Measurements from ENCODE around the gene MS4A12. TPM values are rescaled to one million over a fixed set of nuclear protein-coding genes. Genes with fewer than 3 reads are reported as not detected.

MS4A12 gene
- total and polyA plus RNA-seq, 2 of the 13 experiments (the other 11 are each of a cell fraction or from before 2014, with no cell fraction given) = not detected

- Histone ChIP-seq H3K4me2 (ENCODE audit: low read depth, low read length) (no peak overlapping the region), H3K4me3 (replicated peaks in 1 of 3; ENCODE audit: insufficient read depth in 1 of 3, low read depth in 2 of 3, low read length in 3 of 3) (no peak overlapping the region), H2AFZ (ENCODE audit: low read length) (no peak overlapping the region), H3K9me3 (ENCODE audit: low read length) (no peaks in the 10 kb centered on the region), H3K79me2 (ENCODE audit: insufficient read depth, low read length) (no peaks in the 10 kb centered on the region), H3K27me3 (ENCODE audit: control insufficient read depth in 1 of 2, insufficient read depth in 2 of 2, low read length in 2 of 2) (peaks cover 0 to 3% of the 10 kb centered on the region in 2 experiments; a peak in 1 of 5 replicates), H3K36me3 (replicated peaks in 1 of 2; ENCODE audit: control insufficient read depth in 1 of 2, insufficient read depth in 2 of 2, low read length in 2 of 2) (no peaks in the 10 kb centered on the region), H4K20me1 (ENCODE audit: insufficient read depth, low read length) (no peaks in the 10 kb centered on the region), H3K9ac (ENCODE audit: insufficient read depth, low read depth, low read length) (no peak overlapping the region), H3K27ac (ENCODE audit: extremely low read length, insufficient read depth, low read length) (no peak overlapping the region), H3K4me1 (ENCODE audit: insufficient read depth, low read length) (no peaks in the 10 kb centered on the region)
- ChIA-PET POLR2A (no interaction called here), CTCF (ENCODE audit: low intra/inter-chr PET ratio, low total read pairs) (no interaction called here)
- in situ Hi-C loops (cut with HindIII; ENCODE audit: extremely low pct_ligation_motif_present, low pct_unique_long_range_greater_than_20kb) = loop anchor here (25.0 kb wide), 1 partner anchor 162 kb away; the partner anchor contains the start of gene MS4A6E
- no peak for ATAC-seq
- no peak for TF ChIP-seq RNF219 (CRISPR knock-in tag; IDR thresholded peaks at IDR 0.05)
- TF ChIP-seq CSRNP2 (CRISPR knock-in tag; conservative IDR thresholded peaks at IDR 0.05; ENCODE audit: low read depth) = no peak
- no peak for TF ChIP-seq ZBTB3 (CRISPR knock-in tag; IDR thresholded peaks at IDR 0.05; ENCODE audit: borderline replicate concordance, low read depth)
- no peak for TF ChIP-seq MXD3 (CRISPR knock-in tag; IDR thresholded peaks at IDR 0.05)
- no peak for TF ChIP-seq ZNF251 (CRISPR knock-in tag; IDR thresholded peaks at IDR 0.05)
- TF ChIP-seq ZSCAN31 (CRISPR knock-in tag; IDR thresholded peaks at IDR 0.05; ENCODE audit: low read depth) = no peak
- no peak for TF ChIP-seq ZNF607 (CRISPR knock-in tag; IDR thresholded peaks at IDR 0.05; ENCODE audit: borderline replicate concordance)
- TF ChIP-seq ZUFSP (CRISPR knock-in tag; IDR thresholded peaks at IDR 0.05; ENCODE audit: borderline replicate concordance) = no peak
- no peak for TF ChIP-seq RNF2 (conservative IDR thresholded peaks at IDR 0.05; ENCODE audit: low read depth)
- no peak for TF ChIP-seq ELF3 (CRISPR knock-in tag; IDR thresholded peaks at IDR 0.05)
- no peak for TF ChIP-seq CHD2 (IDR thresholded peaks at IDR 0.05; ENCODE audit: low read depth, low read length)
- no peak for TF ChIP-seq ZNF562 (CRISPR knock-in tag; IDR thresholded peaks at IDR 0.05; ENCODE audit: borderline replicate concordance)
- TF ChIP-seq RORA (CRISPR knock-in tag; IDR thresholded peaks at IDR 0.05) = no peak
- TF ChIP-seq ISX (CRISPR knock-in tag; conservative IDR thresholded peaks at IDR 0.05) = no peak
- TF ChIP-seq JUNB (CRISPR knock-in tag; IDR thresholded peaks at IDR 0.05; ENCODE audit: borderline replicate concordance) = no peak
- TF ChIP-seq ARNTL (CRISPR knock-in tag; IDR thresholded peaks at IDR 0.05) = no peak
- TF ChIP-seq SMARCE1 (IDR thresholded peaks at IDR 0.05; ENCODE audit: borderline replicate concordance) = no peak
- no peak for TF ChIP-seq ZEB1 (IDR thresholded peaks at IDR 0.05; ENCODE audit: insufficient replicate concordance, low read depth)
- FAIRE-seq = no peak
- WGBS (ENCODE audit: low lambda C conversion rate) = 34% methylated on average over 4 of the region's 4 CpGs
- intact Hi-C loops (cut with micrococcal nuclease; ENCODE audit: unreplicated experiment) = no loop called here
- BruUV-seq (replicated peaks) = no TSS peak
- DNase-seq (ENCODE audit: low spot score) = no peak
These were observed 6.3 kb downstream of the MS4A12 start for GRCh38 chr11:60498853-60499252.

Measured in HepG2 (cell line).